ENCODE measurements around the gene AK1. TPM values are rescaled to one million over a fixed set of nuclear protein-coding genes. Genes with fewer than 3 reads are reported as not detected.

The AK1 gene
- polyA plus RNA-seq, 4 donors, result 11.6 to 60.6 (median 51.7) TPM

DNA sequence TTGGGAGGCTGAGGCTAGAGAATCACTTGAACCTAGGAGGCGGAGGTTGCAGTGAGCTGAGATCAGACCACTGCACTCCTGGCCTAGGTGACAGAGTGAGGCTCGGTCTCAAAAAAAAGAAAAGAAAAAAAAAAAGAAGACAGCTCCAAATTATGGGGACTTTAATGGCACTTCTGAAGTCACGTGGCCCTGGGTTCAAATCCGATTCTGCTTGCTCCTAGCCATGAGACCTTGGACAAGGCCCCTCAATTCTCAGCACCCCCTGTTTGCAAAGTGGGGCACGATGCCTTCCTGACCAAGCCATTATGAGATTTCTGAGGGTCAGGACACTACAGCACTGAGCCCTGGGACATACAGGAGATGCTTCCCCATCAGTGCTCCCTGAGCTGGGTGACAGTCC lies 22.0 kb downstream of the AK1 start:
- no peak for DNase-seq
- Histone ChIP-seq H3K27me3 (ENCODE audit: control insufficient read depth in 3 of 3, insufficient read depth in 3 of 3, low read length in 3 of 3) (peaks cover 0 to 2% (median 0%) of the 10 kb centered on the region in 3 donors), H3K27ac (ENCODE audit: low read depth in 1 of 3, low read length in 2 of 3) (peak overlapping the region in 1 of 3 donors; percentile 65), H3K36me3 (ENCODE audit: control insufficient read depth in 3 of 3, insufficient read depth in 2 of 3, low read depth in 1 of 3, low read length in 3 of 3) (no peaks in the 10 kb centered on the region), H3K4me1 (ENCODE audit: control insufficient read depth in 3 of 3, insufficient read depth in 2 of 3, low read depth in 1 of 3, low read length in 2 of 3) (peaks cover 0 to 9% (median 0%) of the 10 kb centered on the region in 3 donors), H3K4me3 (ENCODE audit: low read depth in 1 of 3, low read length in 3 of 3) (no peak overlapping the region), H3K9me3 (ENCODE audit: control insufficient read depth in 2 of 2, insufficient read depth in 1 of 2, low read depth in 1 of 2, low read length in 1 of 2) (no peaks in the 10 kb centered on the region)
- no peak for FAIRE-seq
- WGBS, 3 donors, result 86 to 98% (median 95%) methylated on average over 5 of the region's 5 CpGs

DNA sequence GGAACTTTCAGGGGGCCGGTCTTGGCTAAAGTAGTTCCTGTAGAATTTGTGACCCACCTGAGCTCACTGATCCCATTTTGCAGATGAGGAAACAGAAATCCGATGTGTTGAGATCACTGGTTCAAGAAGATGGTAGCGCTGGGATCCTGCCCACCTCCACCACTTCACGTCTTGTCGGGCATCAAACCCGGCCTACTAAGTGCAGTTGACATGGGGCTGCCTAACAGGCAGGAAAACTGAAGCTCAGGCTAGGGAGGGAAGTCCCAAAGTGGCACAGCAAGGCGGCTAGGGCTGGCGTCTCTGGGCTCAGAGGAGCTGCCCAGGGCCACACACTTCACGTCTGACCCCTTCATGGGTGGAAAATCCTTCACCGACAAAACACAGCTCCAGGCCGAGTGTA lies 22.5 kb downstream of the AK1 start:
- no peak for FAIRE-seq
- H3K27me3 ChIP-seq (ENCODE audit: control insufficient read depth in 3 of 3, insufficient read depth in 3 of 3, low read length in 3 of 3), result peaks cover 0 to 2% (median 0%) of the 10 kb centered on the region in 3 donors
- peak overlapping the region; percentile 24 to 84 (median 47) for H3K27ac ChIP-seq (ENCODE audit: low read depth in 1 of 3, low read length in 2 of 3)
- H3K4me1 ChIP-seq (ENCODE audit: control insufficient read depth in 3 of 3, insufficient read depth in 2 of 3, low read depth in 1 of 3, low read length in 2 of 3), result peaks cover 0 to 9% (median 0%) of the 10 kb centered on the region in 3 donors
- 76 to 81% (median 76%) methylated on average over 11 of the region's 11 CpGs for WGBS, 3 donors
- H3K36me3 ChIP-seq (ENCODE audit: control insufficient read depth in 3 of 3, insufficient read depth in 2 of 3, low read depth in 1 of 3, low read length in 3 of 3), result no peaks in the 10 kb centered on the region
- H3K4me3 ChIP-seq (ENCODE audit: low read depth in 1 of 3, low read length in 3 of 3), result peak overlapping the region in 1 of 3 donors; percentile 46
- peaks cover 0 to under 1% of the 10 kb centered on the region in 2 donors for H3K9me3 ChIP-seq (ENCODE audit: control insufficient read depth in 2 of 2, insufficient read depth in 1 of 2, low read depth in 1 of 2, low read length in 1 of 2)
- DNase-seq, result no peak

DNA sequence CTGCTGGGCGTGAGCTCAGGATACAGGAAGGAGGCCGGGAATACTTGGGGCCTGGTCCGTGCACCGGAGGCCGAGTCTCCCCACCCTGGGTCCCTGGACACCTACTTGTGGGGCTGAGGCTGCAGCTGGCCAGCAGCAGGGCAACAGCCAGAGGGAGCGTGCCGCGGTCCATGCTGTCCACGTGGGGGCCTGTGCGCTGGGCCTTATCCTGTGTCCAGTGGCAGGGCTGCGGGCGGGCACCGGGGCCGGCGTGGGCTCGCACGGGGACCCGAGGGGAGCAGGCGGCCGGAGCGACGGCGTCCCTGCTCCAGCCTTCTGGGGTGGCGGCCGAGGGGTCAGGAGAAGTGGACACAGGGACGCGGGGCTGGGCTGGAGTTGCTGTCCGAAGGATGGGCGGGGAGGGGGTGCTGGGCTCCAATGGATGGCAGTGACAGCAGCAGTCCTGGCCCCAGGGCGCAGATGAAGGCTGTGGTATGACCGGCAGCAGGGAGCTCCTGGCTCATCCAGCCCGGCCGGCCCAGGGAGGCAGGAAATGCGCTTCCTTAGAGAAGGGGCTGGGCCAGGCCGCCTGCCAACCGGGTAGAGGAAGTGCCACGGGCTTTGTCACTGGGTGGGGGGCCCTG lies 23.2 kb downstream of the AK1 start, which contains the start of gene ENG:
Gene ENG, minus strand, starts transcription at position 475 of the 623 bp plus-strand sequence. Its CDS starts 303 bp downstream, at position 172.
- no peak for FAIRE-seq
- H3K4me3 ChIP-seq (ENCODE audit: low read depth in 1 of 3, low read length in 3 of 3), result peak within 1 kb of the TSS; percentile 37 to 46 (median 41)

DNA sequence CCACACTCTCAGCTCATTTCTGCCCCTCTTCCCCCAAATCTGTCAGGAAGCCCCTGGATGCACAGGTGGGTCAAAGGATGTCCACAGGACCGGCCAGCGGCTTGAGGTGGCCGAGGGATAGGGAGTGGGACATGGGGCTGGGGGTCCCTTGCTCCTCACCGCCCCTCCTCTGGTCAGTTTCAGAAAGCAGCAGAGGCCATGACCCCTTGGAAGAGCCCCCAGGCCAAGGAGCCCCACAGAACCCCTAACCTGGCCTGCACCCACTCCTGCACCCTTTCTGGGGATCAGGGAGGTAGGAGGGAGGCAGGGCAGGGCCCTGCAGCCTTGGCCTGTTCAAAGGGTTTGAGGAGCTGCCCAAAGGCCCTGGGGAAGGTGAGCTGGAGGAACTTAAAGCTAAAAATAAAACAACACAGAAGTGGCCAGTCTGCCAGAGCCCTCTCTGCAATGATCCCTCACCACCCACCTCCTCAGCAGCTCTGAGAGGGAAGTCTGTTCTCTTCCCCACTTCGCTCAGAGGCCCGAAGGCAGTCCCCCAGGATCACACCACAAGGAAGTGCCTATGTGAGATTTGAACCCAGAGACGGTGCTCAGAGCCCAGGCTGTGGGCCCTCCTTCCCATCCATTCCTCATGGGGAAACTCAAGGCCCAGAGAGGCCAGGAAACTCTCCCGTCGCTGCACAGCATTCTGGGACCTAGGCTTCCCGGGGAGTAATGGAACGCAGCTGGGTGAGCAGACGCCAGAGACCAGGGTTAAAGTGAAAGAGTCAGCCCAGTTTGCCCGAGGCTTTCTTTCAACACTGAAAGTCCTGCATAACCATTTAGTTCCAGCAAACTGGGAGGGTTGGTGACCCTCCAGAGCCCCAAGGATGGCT lies 23.9 kb downstream of the AK1 start:
- Histone ChIP-seq H3K36me3 (ENCODE audit: control insufficient read depth in 3 of 3, insufficient read depth in 2 of 3, low read depth in 1 of 3, low read length in 3 of 3) (no peaks in the 10 kb centered on the region), H3K27me3 (ENCODE audit: control insufficient read depth in 3 of 3, insufficient read depth in 3 of 3, low read length in 3 of 3) (peaks cover 0 to 2% (median 0%) of the 10 kb centered on the region in 3 donors), H3K9me3 (ENCODE audit: control insufficient read depth in 2 of 2, insufficient read depth in 1 of 2, low read depth in 1 of 2, low read length in 1 of 2) (peaks cover 0 to 13% of the 10 kb centered on the region in 2 donors), H3K4me1 (ENCODE audit: control insufficient read depth in 3 of 3, insufficient read depth in 2 of 3, low read depth in 1 of 3, low read length in 2 of 3) (peaks cover 0 to 3% (median 0%) of the 10 kb centered on the region in 3 donors), H3K27ac (ENCODE audit: low read depth in 1 of 3, low read length in 2 of 3) (peak overlapping the region; percentile 5 to 89 (median 40)), H3K4me3 (ENCODE audit: low read depth in 1 of 3, low read length in 3 of 3) (peak overlapping the region; percentile 37 to 46 (median 41))
- DNase-seq (no peak), FAIRE-seq (no peak)
- 47 to 71% (median 57%) methylated on average over 13 of the region's 13 CpGs for WGBS, 3 donors

More for the DNA sequence above, 23.2 kb downstream of the AK1 start, which contains the start of gene ENG:
- Histone ChIP-seq H3K9me3 (ENCODE audit: control insufficient read depth in 2 of 2, insufficient read depth in 1 of 2, low read depth in 1 of 2, low read length in 1 of 2) (peaks cover 0 to 7% of the 10 kb centered on the region in 2 donors), H3K4me1 (ENCODE audit: control insufficient read depth in 3 of 3, insufficient read depth in 2 of 3, low read depth in 1 of 3, low read length in 2 of 3) (peaks cover 0 to 9% (median 0%) of the 10 kb centered on the region in 3 donors), H3K27ac (ENCODE audit: low read depth in 1 of 3, low read length in 2 of 3) (peak within 1 kb of the TSS; percentile 24 to 89 (median 47)), H3K27me3 (ENCODE audit: control insufficient read depth in 3 of 3, insufficient read depth in 3 of 3, low read length in 3 of 3) (peaks cover 0 to 2% (median 0%) of the 10 kb centered on the region in 3 donors), H3K36me3 (ENCODE audit: control insufficient read depth in 3 of 3, insufficient read depth in 2 of 3, low read depth in 1 of 3, low read length in 3 of 3) (no peaks in the 10 kb centered on the region)
- 23 to 66% (median 50%) methylated on average over 33 to 37 of the region's 37 CpGs for WGBS, 3 donors
- DNase-seq, result peak in 1 of 2 donors; percentile 24

DNA sequence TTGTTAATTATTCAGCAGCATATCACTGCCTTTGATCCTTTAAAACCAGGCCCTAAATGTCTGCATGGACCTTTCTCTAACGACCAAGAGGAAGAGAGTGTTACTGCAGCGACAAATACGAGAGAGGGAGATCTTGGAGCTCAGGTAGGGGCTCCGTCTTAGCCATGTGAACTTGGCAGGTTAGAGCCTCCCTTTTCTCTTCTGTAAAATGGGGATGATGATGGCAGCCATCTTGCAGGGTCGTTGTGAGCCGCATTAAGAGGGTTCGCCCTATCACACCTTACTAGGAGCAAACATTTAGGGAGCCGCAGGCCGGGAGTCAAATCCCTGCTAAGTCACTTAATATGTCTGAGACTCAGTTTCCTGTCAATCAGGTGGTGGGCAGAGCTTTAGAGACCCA lies 24.6 kb downstream of the AK1 start:
- Histone ChIP-seq H3K36me3 (ENCODE audit: control insufficient read depth in 3 of 3, insufficient read depth in 2 of 3, low read depth in 1 of 3, low read length in 3 of 3) (peaks cover 0 to 1% (median 0%) of the 10 kb centered on the region in 3 donors), H3K27ac (ENCODE audit: low read depth in 1 of 3, low read length in 2 of 3) (peak overlapping the region in 1 of 3 donors; percentile 89), H3K9me3 (ENCODE audit: control insufficient read depth in 2 of 2, insufficient read depth in 1 of 2, low read depth in 1 of 2, low read length in 1 of 2) (peaks cover 0 to 16% of the 10 kb centered on the region in 2 donors), H3K4me3 (ENCODE audit: low read depth in 1 of 3, low read length in 3 of 3) (peak overlapping the region in 1 of 3 donors; percentile 41), H3K4me1 (ENCODE audit: control insufficient read depth in 3 of 3, insufficient read depth in 2 of 3, low read depth in 1 of 3, low read length in 2 of 3) (peaks cover 0 to 3% (median 0%) of the 10 kb centered on the region in 3 donors), H3K27me3 (ENCODE audit: control insufficient read depth in 3 of 3, insufficient read depth in 3 of 3, low read length in 3 of 3) (peaks cover 0 to 2% (median 0%) of the 10 kb centered on the region in 3 donors)
- DNase-seq, result no peak
- FAIRE-seq, result no peak
- WGBS, 3 donors, result 74 to 84% (median 74%) methylated on average over 9 of the region's 9 CpGs

DNA sequence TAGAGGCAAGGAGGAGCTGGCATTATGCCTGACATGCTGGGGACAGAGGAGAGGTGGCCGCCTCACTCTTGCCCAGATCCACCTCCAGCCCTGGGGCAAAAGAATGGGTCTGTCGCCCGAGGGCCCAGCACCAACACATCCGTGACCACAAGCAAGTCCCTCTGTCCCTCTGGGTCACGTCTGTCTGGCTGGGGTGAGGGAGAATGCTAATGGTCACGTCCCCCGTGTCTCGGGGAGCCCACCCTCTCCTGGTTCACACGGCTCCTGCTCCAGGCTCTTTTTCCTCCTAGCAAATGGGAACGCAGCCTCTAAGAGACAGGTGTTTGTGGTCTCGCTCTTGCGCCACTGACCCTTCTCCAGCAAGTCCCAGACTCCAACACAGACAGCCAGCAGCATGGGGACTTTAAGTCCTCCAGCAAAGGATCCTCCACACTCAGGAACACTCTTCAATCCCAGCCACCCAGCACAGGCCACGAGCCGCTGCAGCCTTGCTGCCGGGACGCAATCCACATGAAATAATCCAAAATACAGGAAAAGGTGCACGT lies 27.1 kb downstream of the AK1 start:
- peak overlapping the region in 1 of 3 donors; percentile 41 for H3K27ac ChIP-seq (ENCODE audit: low read depth in 1 of 3, low read length in 2 of 3)
- H3K36me3 ChIP-seq (ENCODE audit: control insufficient read depth in 3 of 3, insufficient read depth in 2 of 3, low read depth in 1 of 3, low read length in 3 of 3), result peaks cover 0 to 2% (median 0%) of the 10 kb centered on the region in 3 donors
- DNase-seq, result no peak
- no peak overlapping the region for H3K4me3 ChIP-seq (ENCODE audit: low read depth in 1 of 3, low read length in 3 of 3)
- 85 to 93% (median 88%) methylated on average over 15 to 17 of the region's 17 CpGs for WGBS, 3 donors
- no peak for FAIRE-seq
- peaks cover 0 to 2% (median 0%) of the 10 kb centered on the region in 3 donors for H3K27me3 ChIP-seq (ENCODE audit: control insufficient read depth in 3 of 3, insufficient read depth in 3 of 3, low read length in 3 of 3)
- H3K9me3 ChIP-seq (ENCODE audit: control insufficient read depth in 2 of 2, insufficient read depth in 1 of 2, low read depth in 1 of 2, low read length in 1 of 2), result peaks cover 0 to 16% of the 10 kb centered on the region in 2 donors
- peaks cover 0 to 3% (median 0%) of the 10 kb centered on the region in 3 donors for H3K4me1 ChIP-seq (ENCODE audit: control insufficient read depth in 3 of 3, insufficient read depth in 2 of 3, low read depth in 1 of 3, low read length in 2 of 3)

DNA sequence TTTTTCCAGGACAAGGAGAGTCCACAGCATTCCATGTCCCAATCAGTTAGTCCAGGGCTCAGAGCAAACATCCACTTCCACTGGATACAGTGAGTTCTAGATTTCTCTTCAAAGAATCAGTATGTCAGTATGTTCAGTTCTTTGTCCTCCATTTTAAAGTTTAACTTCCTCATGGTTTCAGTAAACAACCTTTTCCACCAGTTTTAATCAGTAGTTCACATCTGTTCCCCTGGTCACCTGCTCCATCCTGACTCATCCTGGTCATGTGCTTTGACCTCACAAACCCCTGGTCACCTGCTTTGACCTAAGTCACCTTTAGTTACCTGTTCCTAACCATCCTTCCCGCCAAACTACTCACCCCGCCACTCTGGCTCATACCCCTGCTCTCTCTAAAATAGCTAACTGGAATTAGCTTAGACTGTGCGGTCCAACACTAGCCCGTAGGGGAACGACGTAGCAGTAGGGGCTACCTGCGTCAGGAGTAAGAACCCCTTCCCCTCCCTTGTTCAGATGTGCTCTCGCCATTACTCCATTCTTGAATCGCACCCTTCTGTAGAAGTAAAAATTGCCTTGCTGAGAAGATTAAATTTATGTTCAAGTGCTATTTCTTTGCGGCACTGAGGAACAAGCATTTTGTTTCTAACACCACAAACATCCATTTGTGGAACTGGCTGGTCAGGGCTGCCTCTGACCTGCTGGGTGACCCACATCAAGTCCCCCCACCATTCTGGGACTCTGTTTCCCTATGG lies 28.5 kb downstream of the AK1 start:
- DNase-seq (no peak), FAIRE-seq (no peak)
- Histone ChIP-seq H3K27me3 (ENCODE audit: control insufficient read depth in 3 of 3, insufficient read depth in 3 of 3, low read length in 3 of 3) (peaks cover 0 to 2% (median 0%) of the 10 kb centered on the region in 3 donors), H3K9me3 (ENCODE audit: control insufficient read depth in 2 of 2, insufficient read depth in 1 of 2, low read depth in 1 of 2, low read length in 1 of 2) (peaks cover 0 to 16% of the 10 kb centered on the region in 2 donors), H3K4me1 (ENCODE audit: control insufficient read depth in 3 of 3, insufficient read depth in 2 of 3, low read depth in 1 of 3, low read length in 2 of 3) (peaks cover 0 to 3% (median 0%) of the 10 kb centered on the region in 3 donors), H3K4me3 (ENCODE audit: low read depth in 1 of 3, low read length in 3 of 3) (no peak overlapping the region), H3K36me3 (ENCODE audit: control insufficient read depth in 3 of 3, insufficient read depth in 2 of 3, low read depth in 1 of 3, low read length in 3 of 3) (peaks cover 0 to 2% (median 0%) of the 10 kb centered on the region in 3 donors), H3K27ac (ENCODE audit: low read depth in 1 of 3, low read length in 2 of 3) (peak overlapping the region in 1 of 3 donors; percentile 64)
- 83 to 90% (median 87%) methylated on average over 10 of the region's 10 CpGs for WGBS, 3 donors
